HepG2 (cell line): ENCODE results near the gene BARX1.

Experiments
- CEBPB ChIP-seq: IDR thresholded peaks from 2 replicates; pipeline ENCODE4 v1.6.1; 2011; ENCODE audit warnings: low read depth, low read length, improper control_type of control experiment, borderline replicate concordance
- MXI1 ChIP-seq: IDR thresholded peaks from 3 replicates; pipeline ENCODE4 v1.6.1; 2012; ENCODE audit warnings: low read depth, low read length, inconsistent platforms, borderline replicate concordance
- MYC ChIP-seq: sonication (generic); formaldehyde crosslinking; IDR thresholded peaks from 2 replicates; pipeline ENCODE4 v1.9.0; 2021; ENCODE audit warnings: missing genetic modification reagents, borderline replicate concordance
- RAD21 ChIP-seq: fragments of 450-650 bp; formaldehyde crosslinking; IDR thresholded peaks from 2 replicates; pipeline ENCODE4 v1.5.0; 2020; ENCODE audit warnings: mild to moderate bottlenecking
- STAG1 ChIP-seq: sonication (generic); formaldehyde crosslinking; IDR thresholded peaks from 2 replicates; pipeline ENCODE4 v1.4.0; 2020; ENCODE audit warnings: missing genetic modification reagents
- ZNF101 ChIP-seq: sonication (generic); formaldehyde crosslinking; IDR thresholded peaks from 2 replicates; pipeline ENCODE4 v1.4.0; 2020; ENCODE audit warnings: mild to moderate bottlenecking, low read depth, missing genetic modification reagents, borderline replicate concordance
- ZNF20 ChIP-seq: sonication (generic); formaldehyde crosslinking; IDR thresholded peaks from 2 replicates; pipeline ENCODE4 v1.4.0; 2020; ENCODE audit warnings: mild to moderate bottlenecking, moderate library complexity, missing genetic modification reagents
- ZNF557 ChIP-seq: sonication (generic); formaldehyde crosslinking; IDR thresholded peaks from 2 replicates; pipeline ENCODE4 v1.4.0; 2020; ENCODE audit warnings: missing genetic modification reagents
- ZNF629 ChIP-seq: sonication (generic); formaldehyde crosslinking; conservative IDR thresholded peaks from 2 replicates; pipeline ENCODE4 v1.5.0; 2020; ENCODE audit warnings: missing genetic modification reagents
- TF ChIP-seq, protein P1 (sequence below): sonication (generic); formaldehyde crosslinking; IDR thresholded peaks from 2 replicates; pipeline ENCODE4 v1.5.0; 2020; ENCODE audit warnings: mild to moderate bottlenecking, missing genetic modification reagents, moderate library complexity

DNA sequence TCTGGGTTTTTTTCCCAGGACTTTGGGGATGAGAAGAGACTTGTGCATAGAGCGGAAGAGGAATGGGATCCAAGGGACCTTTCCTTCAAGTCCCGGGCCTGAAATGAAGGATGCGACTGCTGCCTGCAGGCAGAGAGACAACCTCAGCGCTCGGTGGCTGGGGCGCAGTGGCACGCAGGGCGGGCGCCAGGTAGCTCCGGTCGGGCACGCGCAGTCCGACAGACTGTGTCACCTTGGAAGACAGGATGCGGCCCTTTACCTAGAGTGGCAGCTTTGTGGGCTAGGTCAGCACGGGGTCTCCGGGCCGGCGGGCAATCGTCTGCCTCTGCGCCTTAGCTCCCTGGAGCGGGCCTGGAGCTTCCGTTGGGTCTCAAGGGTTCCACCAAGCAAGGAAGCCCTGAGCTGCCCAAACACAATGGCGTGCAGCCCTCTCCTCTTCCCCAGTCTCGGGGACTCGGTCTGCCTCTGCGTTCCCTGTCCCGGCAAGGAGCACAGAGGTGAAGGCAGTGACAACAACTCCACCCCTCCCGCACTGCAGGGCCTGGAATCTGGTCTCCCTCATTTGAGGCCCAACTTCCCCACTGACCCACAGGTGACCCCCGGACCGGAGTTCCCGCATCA is 6.0 kb downstream of the BARX1 start:
- TF ChIP-seq, protein P1, sequence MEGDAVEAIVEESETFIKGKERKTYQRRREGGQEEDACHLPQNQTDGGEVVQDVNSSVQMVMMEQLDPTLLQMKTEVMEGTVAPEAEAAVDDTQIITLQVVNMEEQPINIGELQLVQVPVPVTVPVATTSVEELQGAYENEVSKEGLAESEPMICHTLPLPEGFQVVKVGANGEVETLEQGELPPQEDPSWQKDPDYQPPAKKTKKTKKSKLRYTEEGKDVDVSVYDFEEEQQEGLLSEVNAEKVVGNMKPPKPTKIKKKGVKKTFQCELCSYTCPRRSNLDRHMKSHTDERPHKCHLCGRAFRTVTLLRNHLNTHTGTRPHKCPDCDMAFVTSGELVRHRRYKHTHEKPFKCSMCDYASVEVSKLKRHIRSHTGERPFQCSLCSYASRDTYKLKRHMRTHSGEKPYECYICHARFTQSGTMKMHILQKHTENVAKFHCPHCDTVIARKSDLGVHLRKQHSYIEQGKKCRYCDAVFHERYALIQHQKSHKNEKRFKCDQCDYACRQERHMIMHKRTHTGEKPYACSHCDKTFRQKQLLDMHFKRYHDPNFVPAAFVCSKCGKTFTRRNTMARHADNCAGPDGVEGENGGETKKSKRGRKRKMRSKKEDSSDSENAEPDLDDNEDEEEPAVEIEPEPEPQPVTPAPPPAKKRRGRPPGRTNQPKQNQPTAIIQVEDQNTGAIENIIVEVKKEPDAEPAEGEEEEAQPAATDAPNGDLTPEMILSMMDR (CRISPR knock-in tag) = no peak
- no peak for TF ChIP-seq CEBPB
- no peak for TF ChIP-seq MXI1
- no peak for TF ChIP-seq ZNF629 (CRISPR knock-in tag)
- TF ChIP-seq ZNF101 (CRISPR knock-in tag) = no peak
- no peak for TF ChIP-seq STAG1 (CRISPR knock-in tag)
- TF ChIP-seq MYC (CRISPR knock-in tag) = no peak
- no peak for TF ChIP-seq ZNF557 (CRISPR knock-in tag)
- TF ChIP-seq ZNF20 (CRISPR knock-in tag) = no peak
- TF ChIP-seq RAD21 (CRISPR knock-in tag) = no peak
